A673 (cell line): ENCODE data around the gene TCF7L1.

Experiments
- EZH2 ChIP-seq: fragments of 200-600 bp; sonication (generic); IDR thresholded peaks from 2 replicates; pipeline ENCODE4 v1.6.1; 2017; ENCODE audit warnings: borderline replicate concordance, low read depth, mild to moderate bottlenecking, mixed read lengths, antibody characterized with exemption, low read length; ENCODE audit not compliant: poor library complexity, severe bottlenecking
- TF ChIP-seq, protein P1 (sequence below): fragments of 300-800, 200-600 bp; sonication (generic); conservative IDR thresholded peaks from 2 replicates; pipeline ENCODE4 v1.5.1; 2017; ENCODE audit warnings: low read depth, mild to moderate bottlenecking, antibody characterized with exemption, low read length, moderate library complexity, mixed read lengths

DNA sequence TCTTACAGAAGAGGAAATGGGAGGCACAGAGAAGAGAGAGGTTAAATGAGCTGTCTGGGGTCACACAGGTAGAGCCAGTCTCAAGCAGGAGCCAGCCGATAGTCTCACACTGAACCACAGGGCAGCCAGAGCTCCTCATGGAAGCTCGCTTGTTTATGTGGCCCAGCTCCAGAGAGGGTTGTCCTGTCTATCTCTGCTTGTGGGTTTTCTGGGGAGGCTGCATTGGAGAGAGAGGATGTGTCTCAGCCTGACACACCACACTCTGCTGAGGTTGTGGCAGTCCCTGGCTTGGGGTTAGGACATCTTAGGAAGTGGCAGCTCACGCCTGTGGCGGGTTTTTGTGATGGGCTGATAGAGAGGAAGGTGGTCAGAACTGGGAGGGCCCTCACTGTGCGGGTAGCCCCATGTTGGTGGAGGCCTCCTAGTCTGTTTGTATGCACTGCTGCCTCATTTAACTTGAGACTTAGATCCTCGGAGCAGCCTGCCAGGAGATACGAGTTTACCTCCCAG lies 52.3 kb downstream of the TCF7L1 start:
- TF ChIP-seq, protein P1, sequence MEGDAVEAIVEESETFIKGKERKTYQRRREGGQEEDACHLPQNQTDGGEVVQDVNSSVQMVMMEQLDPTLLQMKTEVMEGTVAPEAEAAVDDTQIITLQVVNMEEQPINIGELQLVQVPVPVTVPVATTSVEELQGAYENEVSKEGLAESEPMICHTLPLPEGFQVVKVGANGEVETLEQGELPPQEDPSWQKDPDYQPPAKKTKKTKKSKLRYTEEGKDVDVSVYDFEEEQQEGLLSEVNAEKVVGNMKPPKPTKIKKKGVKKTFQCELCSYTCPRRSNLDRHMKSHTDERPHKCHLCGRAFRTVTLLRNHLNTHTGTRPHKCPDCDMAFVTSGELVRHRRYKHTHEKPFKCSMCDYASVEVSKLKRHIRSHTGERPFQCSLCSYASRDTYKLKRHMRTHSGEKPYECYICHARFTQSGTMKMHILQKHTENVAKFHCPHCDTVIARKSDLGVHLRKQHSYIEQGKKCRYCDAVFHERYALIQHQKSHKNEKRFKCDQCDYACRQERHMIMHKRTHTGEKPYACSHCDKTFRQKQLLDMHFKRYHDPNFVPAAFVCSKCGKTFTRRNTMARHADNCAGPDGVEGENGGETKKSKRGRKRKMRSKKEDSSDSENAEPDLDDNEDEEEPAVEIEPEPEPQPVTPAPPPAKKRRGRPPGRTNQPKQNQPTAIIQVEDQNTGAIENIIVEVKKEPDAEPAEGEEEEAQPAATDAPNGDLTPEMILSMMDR = no peak
- TF ChIP-seq EZH2 = no peak
